NCI-H2081 (cell line): ENCODE results near the gene BLM.

Source experiments
- DNase-seq, 2 experiments: peaks; one replicate each; lab custom pipeline; 2025; lab: John Stamatoyannopoulos, UW

Gene BLM

GRCh38 chr15:90851114-90851513, 134.0 kb downstream of the BLM start:
- DNase-seq: no peak

DNA sequence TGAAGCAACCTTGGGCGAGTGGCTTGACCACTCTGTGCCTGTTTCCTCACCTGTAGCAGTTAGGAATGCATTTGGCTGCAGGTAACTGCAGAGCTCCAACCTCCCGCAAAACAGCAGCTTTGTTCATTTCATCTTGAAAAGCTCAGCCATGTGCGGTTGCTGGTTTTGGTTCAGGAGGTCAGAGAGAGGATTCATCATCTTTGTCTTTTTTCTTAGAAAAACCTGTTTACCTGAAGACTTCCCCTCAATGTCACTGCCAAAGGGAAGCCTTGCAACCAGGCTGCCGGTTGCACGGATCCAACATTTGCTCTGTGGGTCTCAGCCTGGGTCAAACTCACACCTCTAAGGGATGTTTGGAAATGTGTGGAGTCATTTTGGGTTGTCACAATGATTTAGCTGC, 134.8 kb downstream of the BLM start:
- DNase-seq: no peak

GRCh38 chr15:90855139-90855538, 138.0 kb downstream of the BLM start:
- no peak for DNase-seq

DNA sequence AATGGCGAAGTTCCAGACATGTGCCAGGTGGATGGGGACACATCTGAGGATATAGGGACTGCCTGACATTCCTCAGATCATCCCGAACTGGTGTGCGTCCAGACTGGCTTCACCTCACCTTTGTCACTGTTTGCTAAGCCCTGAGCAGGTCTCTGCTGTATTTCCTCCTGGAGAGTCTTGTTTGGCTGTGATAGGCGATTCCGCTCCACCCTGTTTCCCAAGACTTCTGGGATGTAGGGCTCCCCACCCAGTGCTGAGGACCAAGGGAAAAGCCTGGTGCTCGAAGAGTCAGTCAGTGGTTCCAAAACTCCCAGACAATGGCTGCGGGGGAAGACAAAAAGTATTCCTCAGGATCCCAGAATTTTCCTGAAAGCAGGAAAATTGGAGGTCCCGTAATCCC, 140.2 kb downstream of the BLM start:
- no peak for DNase-seq

DNA sequence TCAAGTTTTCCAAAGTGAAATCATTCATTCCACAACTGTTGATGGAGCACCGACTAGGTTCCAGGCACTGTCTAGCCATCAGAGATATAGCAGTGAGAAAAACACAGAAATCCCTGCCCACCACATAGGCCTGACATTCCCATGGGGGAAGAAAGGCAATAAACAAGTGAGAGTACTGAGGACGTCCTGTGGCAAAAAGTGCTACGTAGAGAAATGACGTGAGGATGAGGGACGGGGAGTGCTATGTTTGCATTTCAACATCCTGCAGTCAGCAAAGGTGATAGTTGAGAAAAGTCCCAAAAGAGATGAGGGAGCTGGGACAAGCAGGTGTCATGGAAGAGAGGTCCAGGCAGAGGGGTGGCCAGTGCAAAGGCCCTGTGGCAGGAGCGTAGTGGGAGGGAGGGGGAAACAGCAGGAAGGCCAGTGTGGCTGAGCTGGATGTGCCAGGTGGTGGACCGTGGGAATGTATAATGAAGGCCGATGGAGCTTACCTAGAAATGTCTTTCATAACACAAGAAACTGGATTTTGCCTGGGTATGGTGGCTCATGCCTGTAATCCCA, 140.8 kb downstream of the BLM start:
- no peak for DNase-seq

- DNase-seq: no peak
These were observed 142.3 kb downstream of the BLM start for GRCh38 chr15:90859234-90860131.

- DNase-seq: peak in 1 of 2 experiments; percentile 4
These were observed 143.3 kb downstream of the BLM start for GRCh38 chr15:90860450-90860849.

DNA sequence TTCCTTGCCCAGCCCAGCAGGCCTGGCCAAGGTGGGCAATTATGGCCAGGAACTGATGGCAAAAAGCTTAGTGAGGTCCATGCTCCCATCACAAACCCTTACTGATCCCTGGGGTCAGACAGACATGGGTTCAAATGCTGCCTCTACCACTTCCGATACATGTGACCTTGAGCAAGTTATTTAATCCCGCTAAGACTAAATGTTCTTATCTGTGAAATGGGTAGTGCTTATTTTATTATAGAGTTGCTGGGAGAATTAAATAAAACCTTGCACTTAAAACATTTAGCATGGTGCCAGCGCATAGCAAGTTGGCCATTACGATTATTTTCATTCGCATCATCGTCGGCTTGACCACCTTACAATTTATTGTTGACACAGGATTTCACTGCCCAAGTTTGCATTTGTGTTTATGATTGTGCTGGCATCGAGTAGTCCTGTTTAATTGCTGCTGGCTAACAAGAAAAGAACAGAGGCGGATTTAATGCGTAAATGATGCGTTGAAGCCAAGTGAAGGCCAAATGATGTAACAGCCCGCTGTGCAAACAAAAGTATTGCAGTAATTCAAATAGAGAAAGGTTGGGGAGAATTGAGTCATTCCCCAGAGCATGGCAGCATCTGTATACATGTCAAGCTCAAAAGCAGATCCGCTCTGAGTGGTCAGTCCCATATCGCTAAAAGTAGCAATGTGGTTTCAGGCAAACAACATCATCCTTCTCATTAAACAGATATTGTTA, 144.0 kb downstream of the BLM start:
- peak; percentile 73 to 93 for DNase-seq

- DNase-seq: no peak
These were observed 145.3 kb downstream of the BLM start for GRCh38 chr15:90862487-90862886.

DNA sequence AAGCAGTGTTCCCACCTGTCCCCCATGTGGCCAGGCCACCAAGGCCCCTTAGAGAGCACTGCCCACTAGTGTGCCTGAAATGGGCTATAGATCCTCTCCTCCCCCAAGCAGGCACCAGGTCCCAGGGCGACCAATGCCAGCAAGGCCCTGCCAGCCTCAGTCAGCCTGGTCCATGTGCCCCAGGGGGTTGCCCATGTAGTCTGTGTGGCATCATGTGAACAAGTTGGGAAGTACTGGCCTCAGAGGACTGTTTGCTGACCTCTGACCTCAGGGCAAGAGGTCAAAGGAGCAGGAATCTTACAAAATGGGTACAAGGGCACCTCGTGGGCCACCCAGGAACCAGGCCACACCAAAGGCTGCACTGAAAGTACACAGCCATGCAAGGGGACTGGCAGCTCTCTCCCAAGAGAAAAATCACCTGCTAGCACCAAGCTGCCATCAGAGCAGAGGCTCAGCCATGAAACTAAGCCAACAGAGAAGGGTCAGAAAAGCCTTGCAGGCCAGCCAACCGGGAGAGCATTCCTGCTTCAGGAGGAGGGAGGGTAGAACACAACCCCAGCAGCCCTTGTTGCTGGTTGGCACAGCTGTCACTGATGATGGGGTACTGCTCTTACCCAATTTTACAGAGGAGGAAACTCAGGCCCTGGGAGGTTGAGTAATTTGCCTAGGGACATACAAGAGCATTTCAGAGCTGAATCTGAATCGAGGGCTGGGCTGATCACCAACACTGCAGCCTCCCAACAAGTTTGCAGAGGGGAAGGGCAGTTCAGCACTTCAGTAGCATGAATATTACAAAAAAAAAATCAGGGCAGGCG, 146.0 kb downstream of the BLM start:
- no peak for DNase-seq

- no peak for DNase-seq
These were observed 146.8 kb downstream of the BLM start for GRCh38 chr15:90863987-90864386.

DNA sequence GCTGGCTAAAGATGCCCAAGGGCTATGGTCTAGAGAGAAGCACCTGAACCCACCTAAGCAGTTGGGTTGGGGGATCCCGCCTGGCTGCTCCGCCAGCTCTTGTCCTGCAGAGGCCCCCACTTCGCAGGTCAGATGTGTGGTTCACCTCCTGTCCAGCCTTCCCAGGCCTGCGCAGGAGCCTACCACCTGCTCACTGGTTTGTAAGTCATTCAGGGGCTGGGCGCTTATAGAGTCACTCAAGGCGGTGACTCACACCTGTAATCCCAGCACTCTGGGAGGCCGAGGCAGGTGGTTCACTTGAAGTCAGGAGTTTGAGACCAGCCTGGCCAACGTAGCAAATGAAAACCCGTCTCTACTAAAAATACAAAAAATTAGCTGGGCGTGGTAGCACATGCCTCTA, 147.4 kb downstream of the BLM start:
- DNase-seq: no peak

DNA sequence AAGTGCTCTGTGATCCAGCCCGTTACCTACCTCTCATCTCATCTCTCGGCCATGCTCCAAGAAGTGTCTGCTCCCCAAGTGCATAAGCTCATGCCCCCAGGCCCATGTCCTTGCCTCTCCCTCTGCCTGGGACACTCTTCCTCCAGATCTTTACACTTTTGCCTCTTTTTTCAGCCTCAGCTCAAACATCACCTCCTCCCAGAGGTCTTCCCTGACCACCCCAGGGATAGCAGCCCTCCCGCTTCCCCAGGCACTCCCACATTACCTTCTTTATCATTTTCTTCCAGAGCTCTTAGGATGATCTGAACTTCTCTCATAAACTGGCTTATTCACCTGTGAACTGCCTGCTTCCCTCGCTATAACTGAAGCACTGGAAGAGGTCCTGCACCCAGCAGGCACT, 148.6 kb downstream of the BLM start:
- no peak for DNase-seq
